ENCODE results near the gene LUC7L2. TPM values are rescaled to one million over a fixed set of nuclear protein-coding genes. Genes with fewer than 3 reads are reported as not detected.

The LUC7L2 gene
- total RNA-seq, 1 donor from 2014 or later, result 74.3 TPM

- H3K9me3 Mint-ChIP-seq (ENCODE audit: low read depth), result no peaks in the 10 kb centered on the region
- no peak overlapping the region for H3K4me3 Mint-ChIP-seq (ENCODE audit: unreplicated experiment)
- no peaks in the 10 kb centered on the region for H3K27me3 Mint-ChIP-seq (ENCODE audit: low read depth)
- H3K27ac Mint-ChIP-seq (ENCODE audit: unreplicated experiment), result no peak overlapping the region
- no peak for DNase-seq (ENCODE audit: low spot score)
- TF ChIP-seq, protein P1, sequence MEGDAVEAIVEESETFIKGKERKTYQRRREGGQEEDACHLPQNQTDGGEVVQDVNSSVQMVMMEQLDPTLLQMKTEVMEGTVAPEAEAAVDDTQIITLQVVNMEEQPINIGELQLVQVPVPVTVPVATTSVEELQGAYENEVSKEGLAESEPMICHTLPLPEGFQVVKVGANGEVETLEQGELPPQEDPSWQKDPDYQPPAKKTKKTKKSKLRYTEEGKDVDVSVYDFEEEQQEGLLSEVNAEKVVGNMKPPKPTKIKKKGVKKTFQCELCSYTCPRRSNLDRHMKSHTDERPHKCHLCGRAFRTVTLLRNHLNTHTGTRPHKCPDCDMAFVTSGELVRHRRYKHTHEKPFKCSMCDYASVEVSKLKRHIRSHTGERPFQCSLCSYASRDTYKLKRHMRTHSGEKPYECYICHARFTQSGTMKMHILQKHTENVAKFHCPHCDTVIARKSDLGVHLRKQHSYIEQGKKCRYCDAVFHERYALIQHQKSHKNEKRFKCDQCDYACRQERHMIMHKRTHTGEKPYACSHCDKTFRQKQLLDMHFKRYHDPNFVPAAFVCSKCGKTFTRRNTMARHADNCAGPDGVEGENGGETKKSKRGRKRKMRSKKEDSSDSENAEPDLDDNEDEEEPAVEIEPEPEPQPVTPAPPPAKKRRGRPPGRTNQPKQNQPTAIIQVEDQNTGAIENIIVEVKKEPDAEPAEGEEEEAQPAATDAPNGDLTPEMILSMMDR (IDR thresholded peaks at IDR 0.05), result no peak
- no peaks in the 10 kb centered on the region for H3K36me3 Mint-ChIP-seq (ENCODE audit: low read depth)
- H3K4me1 Mint-ChIP-seq (ENCODE audit: low read depth), result peaks cover 21% of the 10 kb centered on the region
Measured at GRCh38 chr7:139436806-139437205, 77.1 kb downstream of the LUC7L2 start.

- H3K27ac Mint-ChIP-seq (ENCODE audit: unreplicated experiment), result peak overlapping the region; percentile 52
Measured at GRCh38 chr7:139439375-139439774, 79.7 kb downstream of the LUC7L2 start.

GRCh38 chr7:139441961-139442360, 82.3 kb downstream of the LUC7L2 start:
- Mint-ChIP-seq H3K4me3 (ENCODE audit: unreplicated experiment) (no peak overlapping the region), H3K36me3 (ENCODE audit: low read depth) (no peaks in the 10 kb centered on the region), H3K4me1 (ENCODE audit: low read depth) (peaks cover 3% of the 10 kb centered on the region), H3K9me3 (ENCODE audit: low read depth) (no peaks in the 10 kb centered on the region), H3K27ac (ENCODE audit: unreplicated experiment) (no peak overlapping the region), H3K27me3 (ENCODE audit: low read depth) (no peaks in the 10 kb centered on the region)
- DNase-seq (ENCODE audit: low spot score), result no peak
- TF ChIP-seq, protein P1 (IDR thresholded peaks at IDR 0.05), result no peak

More at GRCh38 chr7:139439375-139439774, 79.7 kb downstream of the LUC7L2 start:
- H3K4me3 Mint-ChIP-seq (ENCODE audit: unreplicated experiment), result no peak overlapping the region
- TF ChIP-seq, protein P1 (IDR thresholded peaks at IDR 0.05), result no peak
- H3K9me3 Mint-ChIP-seq (ENCODE audit: low read depth), result no peaks in the 10 kb centered on the region
- no peaks in the 10 kb centered on the region for H3K36me3 Mint-ChIP-seq (ENCODE audit: low read depth)
- H3K27me3 Mint-ChIP-seq (ENCODE audit: low read depth), result no peaks in the 10 kb centered on the region
- peaks cover 8% of the 10 kb centered on the region for H3K4me1 Mint-ChIP-seq (ENCODE audit: low read depth)
- DNase-seq (ENCODE audit: low spot score), result no peak

- Mint-ChIP-seq H3K27me3 (ENCODE audit: low read depth) (no peaks in the 10 kb centered on the region), H3K4me1 (ENCODE audit: low read depth) (peaks cover 3% of the 10 kb centered on the region), H3K9me3 (ENCODE audit: low read depth) (peaks cover 3% of the 10 kb centered on the region), H3K36me3 (ENCODE audit: low read depth) (no peaks in the 10 kb centered on the region), H3K27ac (ENCODE audit: unreplicated experiment) (no peak overlapping the region), H3K4me3 (ENCODE audit: unreplicated experiment) (no peak overlapping the region)
- DNase-seq (ENCODE audit: low spot score), result no peak
- TF ChIP-seq, protein P1 (IDR thresholded peaks at IDR 0.05), result no peak
Measured at GRCh38 chr7:139446051-139446890, 86.6 kb downstream of the LUC7L2 start.

DNA sequence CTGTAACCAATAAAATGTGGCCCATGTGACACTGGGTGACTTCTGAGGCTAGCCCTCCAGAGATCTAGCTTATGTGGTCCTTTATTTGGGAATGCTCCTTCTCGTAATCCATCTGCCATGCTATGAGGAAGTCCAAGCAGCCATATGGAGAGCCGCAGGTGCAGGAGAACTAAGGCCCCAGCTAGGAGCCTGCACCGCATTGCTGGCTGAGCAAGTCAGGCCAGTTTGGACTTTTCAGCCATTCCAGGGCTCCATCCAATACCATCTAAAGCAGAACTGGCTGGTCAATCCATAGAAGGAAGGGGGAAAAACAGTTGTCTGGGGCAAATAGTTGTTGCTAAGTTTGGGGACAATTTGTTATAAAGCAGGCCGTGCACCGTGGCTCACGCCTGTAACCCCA, 91.2 kb downstream of the LUC7L2 start:
- Mint-ChIP-seq H3K36me3 (ENCODE audit: low read depth) (no peaks in the 10 kb centered on the region), H3K27ac (ENCODE audit: unreplicated experiment) (no peak overlapping the region), H3K4me1 (ENCODE audit: low read depth) (peaks cover 8% of the 10 kb centered on the region), H3K27me3 (ENCODE audit: low read depth) (no peaks in the 10 kb centered on the region), H3K9me3 (ENCODE audit: low read depth) (peaks cover 3% of the 10 kb centered on the region), H3K4me3 (ENCODE audit: unreplicated experiment) (no peak overlapping the region)
- TF ChIP-seq, protein P1 (IDR thresholded peaks at IDR 0.05), result no peak
- DNase-seq (ENCODE audit: low spot score), result no peak

All from chondrocyte (in vitro differentiated cells).